H9 (cell line): ENCODE measurements around the gene ME3. TPM values are rescaled to one million over a fixed set of nuclear protein-coding genes. Genes with fewer than 3 reads are reported as not detected.

Source experiments
- DNase-seq: peaks from one replicate; pipeline ENCODE4 v3.0.0-alpha.2; 2017
- H2AFZ ChIP-seq: one replicate; pipeline ENCODE4 v1.6.1; 2013; ENCODE audit warnings: mild to moderate bottlenecking, low read length, control low read depth, moderate library complexity
- H2AK5ac ChIP-seq: 2 replicates; pipeline ENCODE4 v1.6.1; 2013; ENCODE audit warnings: low read length, control low read depth, mixed read lengths; ENCODE audit not compliant: insufficient read length
- H2BK120ac ChIP-seq: one replicate; pipeline ENCODE4 v1.6.1; 2013; ENCODE audit warnings: low read depth, mild to moderate bottlenecking, low read length, control low read depth, inconsistent platforms; ENCODE audit not compliant: poor library complexity, severe bottlenecking
- H2BK12ac ChIP-seq: 2 replicates; pipeline ENCODE4 v1.6.1; 2013; ENCODE audit warnings: low read length, control low read depth, mixed read lengths, low read depth; ENCODE audit not compliant: insufficient read length
- H2BK15ac ChIP-seq: 2 replicates; pipeline ENCODE4 v1.6.1; 2013; ENCODE audit warnings: low read depth, low read length, control low read depth
- H2BK20ac ChIP-seq: one replicate; pipeline ENCODE4 v1.6.1; 2013; ENCODE audit warnings: low read depth, mild to moderate bottlenecking, low read length, control low read depth, inconsistent platforms; ENCODE audit not compliant: poor library complexity, severe bottlenecking
- H2BK5ac ChIP-seq: 2 replicates; pipeline ENCODE4 v1.6.1; 2013; ENCODE audit warnings: low read length, control low read depth, mixed read lengths; ENCODE audit not compliant: insufficient read length
- H3K14ac ChIP-seq: 2 replicates; pipeline ENCODE4 v1.6.1; 2013; ENCODE audit warnings: low read length, control low read depth; ENCODE audit not compliant: insufficient read depth
- H3K18ac ChIP-seq: 2 replicates; pipeline ENCODE4 v1.6.1; 2013; ENCODE audit warnings: low read depth, mild to moderate bottlenecking, mixed read lengths, low read length, control low read depth; ENCODE audit not compliant: insufficient read length
- H3K23ac ChIP-seq: 2 replicates; pipeline ENCODE4 v1.6.1; 2013; ENCODE audit warnings: low read length, control low read depth, mixed read lengths, low read depth; ENCODE audit not compliant: insufficient read length
- H3K23me2 ChIP-seq: 2 replicates; pipeline ENCODE4 v1.6.1; 2013; ENCODE audit warnings: low read depth, mild to moderate bottlenecking, mixed read lengths, low read length, control low read depth; ENCODE audit not compliant: insufficient read length, poor library complexity, severe bottlenecking
- H3K27ac ChIP-seq: 2 replicates; pipeline ENCODE4 v1.5.1; 2013; ENCODE audit warnings: low read length, control low read depth, mixed read lengths, low read depth; ENCODE audit not compliant: insufficient read length
- H3K27me3 ChIP-seq: 2 replicates; pipeline ENCODE4 v1.6.1; 2013; ENCODE audit warnings: low read length, control low read depth, inconsistent platforms; ENCODE audit not compliant: insufficient read depth
- H3K4ac ChIP-seq: 2 replicates; pipeline ENCODE4 v1.6.1; 2013; ENCODE audit warnings: low read depth, mild to moderate bottlenecking, control low read depth, inconsistent platforms, low read length, moderate library complexity
- H3K4me1 ChIP-seq: 2 replicates; pipeline ENCODE4 v1.6.1; 2013; ENCODE audit warnings: low read length, control low read depth, inconsistent platforms; ENCODE audit not compliant: insufficient read depth
- H3K4me2 ChIP-seq: 2 replicates; pipeline ENCODE4 v1.6.1; 2013; ENCODE audit warnings: low read length, control low read depth, mixed read lengths; ENCODE audit not compliant: insufficient read length, insufficient read depth
- H3K56ac ChIP-seq: 2 replicates; pipeline ENCODE4 v1.6.1; 2013; ENCODE audit warnings: low read depth, mild to moderate bottlenecking, mixed read lengths, low read length, control low read depth; ENCODE audit not compliant: insufficient read length
- H3K79me1 ChIP-seq: 2 replicates; pipeline ENCODE4 v1.6.1; 2013; ENCODE audit warnings: low read depth, mild to moderate bottlenecking, moderate library complexity, low read length, control low read depth, inconsistent platforms; ENCODE audit not compliant: insufficient read depth, poor library complexity, severe bottlenecking
- H3K79me2 ChIP-seq: 2 replicates; pipeline ENCODE4 v1.6.1; 2013; ENCODE audit warnings: low read length, control low read depth, inconsistent platforms; ENCODE audit not compliant: insufficient read depth
- H3K9ac ChIP-seq: 2 replicates; pipeline ENCODE4 v1.6.1; 2013; ENCODE audit warnings: low read length, control low read depth, mixed read lengths; ENCODE audit not compliant: insufficient read length; ENCODE audit errors: extremely low read depth
- H3K9me3 ChIP-seq: one replicate; pipeline ENCODE4 v1.6.1; 2013; ENCODE audit warnings: low read depth, low read length, inconsistent platforms; ENCODE audit not compliant: control insufficient read depth
- H3T11ph ChIP-seq: one replicate; pipeline ENCODE4 v1.6.1; 2013; ENCODE audit warnings: mild to moderate bottlenecking, low read length, control low read depth, inconsistent platforms
- H4K20me1 ChIP-seq: one replicate; pipeline ENCODE4 v1.6.1; 2013; ENCODE audit not compliant: control insufficient read depth, insufficient read length, insufficient read depth
- H4K5ac ChIP-seq: 2 replicates; pipeline ENCODE4 v1.6.1; 2013; ENCODE audit warnings: low read depth, mild to moderate bottlenecking, mixed read lengths, low read length, control low read depth; ENCODE audit not compliant: insufficient read length
- H4K8ac ChIP-seq: replicated peaks from 2 replicates; pipeline ENCODE4 v1.6.1; 2013; ENCODE audit warnings: low read length, control low read depth, mixed read lengths, low read depth; ENCODE audit not compliant: insufficient read length
- H4K91ac ChIP-seq: 2 replicates; pipeline ENCODE4 v1.6.1; 2013; ENCODE audit warnings: low read depth, mild to moderate bottlenecking, moderate library complexity, mixed read lengths, low read length, control low read depth; ENCODE audit not compliant: insufficient read length
- H3K27ac Mint-ChIP-seq, 3 experiments: 2 replicates in 2 of 3; 3 replicates in 1 of 3; pipeline ENCODE4 v1.8.0; 2020 to 2021; ENCODE audit warnings: mixed read lengths in 3 of 3, mild to moderate bottlenecking in 1 of 3, moderate library complexity in 1 of 3
- H3K27me3 Mint-ChIP-seq: 2 replicates; pipeline ENCODE4 v1.8.0; 2021; ENCODE audit warnings: low read depth, mild to moderate bottlenecking, moderate library complexity, mixed read lengths
- H3K36me3 Mint-ChIP-seq, 3 experiments: 2 replicates in 2 of 3; 3 replicates in 1 of 3; pipeline ENCODE4 v1.8.0; 2020 to 2021; ENCODE audit warnings: low read depth in 3 of 3, mixed read lengths in 3 of 3; ENCODE audit not compliant: insufficient read depth in 1 of 3
- H3K4me1 Mint-ChIP-seq, 2 experiments: 2 replicates each; pipeline ENCODE4 v1.8.0; 2020; ENCODE audit warnings: mixed read lengths in 2 of 2
- H3K4me3 Mint-ChIP-seq, 2 experiments: 2 replicates in 1 of 2; 3 replicates in 1 of 2; pipeline ENCODE4 v1.8.0; 2020 to 2021; ENCODE audit warnings: mild to moderate bottlenecking in 2 of 2, mixed read lengths in 2 of 2, moderate library complexity in 1 of 2
- H3K9me3 Mint-ChIP-seq, 2 experiments: 2 replicates in 1 of 2; 3 replicates in 1 of 2; pipeline ENCODE4 v1.8.0; 2020; ENCODE audit warnings: mild to moderate bottlenecking in 2 of 2, mixed read lengths in 2 of 2, moderate library complexity in 1 of 2
- WGBS: extraction: QIAGEN DNeasy Blood & Tissue Kit; methylation state at CpG from one replicate; pipeline ENCODE4 v1.1.7; 2013; ENCODE audit warnings: missing lambda C conversion rate, low lambda C conversion rate, mixed read lengths; ENCODE audit not compliant: insufficient read length; ENCODE audit errors: extremely low coverage; 5-methylcytosine and 5-hydroxymethylcytosine counted together
- total RNA-seq: library from RNA; stranded (reverse); gene quantifications from 2 replicates; pipeline ENCODE4 v1.2.1, GENCODE V29; 2021
- TF ChIP-seq, protein P1 (sequence below): fragments of 200-600 bp; sonication (generic); conservative IDR thresholded peaks from 3 replicates; pipeline ENCODE4 v1.8.0; 2021; ENCODE audit warnings: antibody characterized with exemption, mild to moderate bottlenecking

ME3 gene
- total RNA-seq, 1 experiment from 2014 or later = 2.8 TPM

DNA sequence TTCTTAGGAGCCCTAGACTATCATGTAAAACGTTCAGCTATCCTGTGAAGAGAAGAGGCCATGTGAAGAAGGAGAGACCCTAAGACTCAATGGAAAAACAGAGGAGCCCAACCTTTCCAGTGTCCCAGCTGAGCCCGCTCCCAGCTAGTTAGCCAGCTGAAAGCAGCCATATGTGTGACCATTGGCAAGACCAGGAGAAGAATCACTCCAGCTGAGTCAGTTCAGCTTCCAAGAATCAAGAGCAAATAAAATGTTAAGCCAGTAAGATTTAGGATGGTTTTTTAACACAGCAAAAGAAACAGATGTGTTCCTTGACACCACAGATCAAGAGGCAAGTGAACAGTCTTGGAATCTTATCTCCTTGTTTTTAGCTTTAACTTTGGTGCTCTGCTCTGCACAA lies 189.7 kb downstream of the ME3 start:
- WGBS = no CpG with 5 or more reads among the region's 2 CpGs
- H2BK20ac ChIP-seq = no peak overlapping the region
- Mint-ChIP-seq H3K4me3 (no peak overlapping the region), H3K9me3 (no peaks in the 10 kb centered on the region), H3K4me1 (peaks cover 12 to 14% of the 10 kb centered on the region in 2 experiments), H3K27ac (no peak overlapping the region), H3K36me3 (no peaks in the 10 kb centered on the region), H3K27me3 (no peaks in the 10 kb centered on the region; the same call in 1 of the 2 replicates)
- no peak overlapping the region for H3K27ac ChIP-seq
- no peak overlapping the region for H3K23ac ChIP-seq
- H3K9ac ChIP-seq = no peak overlapping the region
- H3K9me3 ChIP-seq = no peaks in the 10 kb centered on the region
- H4K8ac ChIP-seq = no peak overlapping the region
- TF ChIP-seq, protein P1, sequence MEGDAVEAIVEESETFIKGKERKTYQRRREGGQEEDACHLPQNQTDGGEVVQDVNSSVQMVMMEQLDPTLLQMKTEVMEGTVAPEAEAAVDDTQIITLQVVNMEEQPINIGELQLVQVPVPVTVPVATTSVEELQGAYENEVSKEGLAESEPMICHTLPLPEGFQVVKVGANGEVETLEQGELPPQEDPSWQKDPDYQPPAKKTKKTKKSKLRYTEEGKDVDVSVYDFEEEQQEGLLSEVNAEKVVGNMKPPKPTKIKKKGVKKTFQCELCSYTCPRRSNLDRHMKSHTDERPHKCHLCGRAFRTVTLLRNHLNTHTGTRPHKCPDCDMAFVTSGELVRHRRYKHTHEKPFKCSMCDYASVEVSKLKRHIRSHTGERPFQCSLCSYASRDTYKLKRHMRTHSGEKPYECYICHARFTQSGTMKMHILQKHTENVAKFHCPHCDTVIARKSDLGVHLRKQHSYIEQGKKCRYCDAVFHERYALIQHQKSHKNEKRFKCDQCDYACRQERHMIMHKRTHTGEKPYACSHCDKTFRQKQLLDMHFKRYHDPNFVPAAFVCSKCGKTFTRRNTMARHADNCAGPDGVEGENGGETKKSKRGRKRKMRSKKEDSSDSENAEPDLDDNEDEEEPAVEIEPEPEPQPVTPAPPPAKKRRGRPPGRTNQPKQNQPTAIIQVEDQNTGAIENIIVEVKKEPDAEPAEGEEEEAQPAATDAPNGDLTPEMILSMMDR = no peak
- no peak overlapping the region for H3K14ac ChIP-seq
- H3K56ac ChIP-seq = no peak overlapping the region
- no peak overlapping the region for H3K4me2 ChIP-seq
- H3K23me2 ChIP-seq = no peaks in the 10 kb centered on the region
- no peak overlapping the region for H2BK5ac ChIP-seq
- no peak overlapping the region for H3K4ac ChIP-seq
- no peaks in the 10 kb centered on the region; the same call in 1 of the 2 replicates for H3K4me1 ChIP-seq
- no peak overlapping the region for H2AFZ ChIP-seq
- H2BK120ac ChIP-seq = no peak overlapping the region
- no peaks in the 10 kb centered on the region for H3K79me2 ChIP-seq
- H4K20me1 ChIP-seq = no peaks in the 10 kb centered on the region
- no peak overlapping the region for H2AK5ac ChIP-seq
- no peak overlapping the region for H4K5ac ChIP-seq
- no peak for DNase-seq
- H2BK15ac ChIP-seq = no peak overlapping the region
- H3T11ph ChIP-seq = no peak overlapping the region
- no peak overlapping the region for H3K18ac ChIP-seq
- H4K91ac ChIP-seq = no peak overlapping the region
- H3K27me3 ChIP-seq = no peaks in the 10 kb centered on the region
- no peak overlapping the region for H2BK12ac ChIP-seq
- H3K79me1 ChIP-seq = no peaks in the 10 kb centered on the region
